Peyer's patch (tissue), 4 donors: ENCODE measurements around the gene OR2A12.

Experiments used
- POLR2A ChIP-seq, 2 donors: fragments of 450-650 bp; IDR thresholded peaks; one replicate each; pipeline ENCODE4 v1.5.1; 2017; ENCODE audit warnings: antibody characterized with exemption in 2 of 2, mild to moderate bottlenecking in 2 of 2, moderate library complexity in 2 of 2
- TF ChIP-seq, protein P1 (sequence below), 6 experiments: fragments of 450-650 bp in 4 of 6; fragments of 200-600 bp in 2 of 6; sonication (generic) in 1 of 6; IDR thresholded peaks; one replicate each; pipeline ENCODE4 v1.5.1; 2017 to 2019; ENCODE audit warnings: antibody characterized with exemption in 6 of 6, mild to moderate bottlenecking in 3 of 6, moderate library complexity in 1 of 6

DNA sequence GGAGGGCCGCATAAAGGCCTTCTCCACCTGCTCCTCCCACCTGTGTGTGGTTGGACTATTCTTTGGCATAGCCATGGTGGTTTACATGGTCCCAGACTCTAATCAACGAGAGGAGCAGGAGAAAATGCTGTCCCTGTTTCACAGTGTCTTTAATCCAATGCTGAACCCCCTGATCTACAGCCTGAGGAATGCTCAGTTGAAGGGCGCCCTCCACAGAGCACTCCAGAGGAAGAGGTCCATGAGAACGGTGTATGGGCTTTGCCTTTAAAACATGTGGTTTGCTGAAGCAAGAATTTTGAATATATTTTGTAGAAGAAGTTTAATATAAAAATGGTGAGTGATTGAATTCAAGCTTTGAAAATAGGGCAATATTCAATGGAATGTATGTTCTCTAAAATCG, 24.2 kb downstream of the OR2A12 start:
- TF ChIP-seq POLR2A (IDR thresholded peaks at IDR 0.05) = no peak
- TF ChIP-seq, protein P1, sequence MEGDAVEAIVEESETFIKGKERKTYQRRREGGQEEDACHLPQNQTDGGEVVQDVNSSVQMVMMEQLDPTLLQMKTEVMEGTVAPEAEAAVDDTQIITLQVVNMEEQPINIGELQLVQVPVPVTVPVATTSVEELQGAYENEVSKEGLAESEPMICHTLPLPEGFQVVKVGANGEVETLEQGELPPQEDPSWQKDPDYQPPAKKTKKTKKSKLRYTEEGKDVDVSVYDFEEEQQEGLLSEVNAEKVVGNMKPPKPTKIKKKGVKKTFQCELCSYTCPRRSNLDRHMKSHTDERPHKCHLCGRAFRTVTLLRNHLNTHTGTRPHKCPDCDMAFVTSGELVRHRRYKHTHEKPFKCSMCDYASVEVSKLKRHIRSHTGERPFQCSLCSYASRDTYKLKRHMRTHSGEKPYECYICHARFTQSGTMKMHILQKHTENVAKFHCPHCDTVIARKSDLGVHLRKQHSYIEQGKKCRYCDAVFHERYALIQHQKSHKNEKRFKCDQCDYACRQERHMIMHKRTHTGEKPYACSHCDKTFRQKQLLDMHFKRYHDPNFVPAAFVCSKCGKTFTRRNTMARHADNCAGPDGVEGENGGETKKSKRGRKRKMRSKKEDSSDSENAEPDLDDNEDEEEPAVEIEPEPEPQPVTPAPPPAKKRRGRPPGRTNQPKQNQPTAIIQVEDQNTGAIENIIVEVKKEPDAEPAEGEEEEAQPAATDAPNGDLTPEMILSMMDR (IDR thresholded peaks at IDR 0.05) = no peak
